Measurements from ENCODE around the gene GALNTL6. TPM values are rescaled to one million over a fixed set of nuclear protein-coding genes. Genes with fewer than 3 reads are reported as not detected.
"Not testable (repeated sequence)": the region's sequence is repeated elsewhere in the genome, so short reads cannot be mapped to it uniquely, and the experiment has no call there.

GALNTL6 gene
- total RNA-seq, 2 donors from 2014 or later = 0.92 to 3.8 TPM

DNA sequence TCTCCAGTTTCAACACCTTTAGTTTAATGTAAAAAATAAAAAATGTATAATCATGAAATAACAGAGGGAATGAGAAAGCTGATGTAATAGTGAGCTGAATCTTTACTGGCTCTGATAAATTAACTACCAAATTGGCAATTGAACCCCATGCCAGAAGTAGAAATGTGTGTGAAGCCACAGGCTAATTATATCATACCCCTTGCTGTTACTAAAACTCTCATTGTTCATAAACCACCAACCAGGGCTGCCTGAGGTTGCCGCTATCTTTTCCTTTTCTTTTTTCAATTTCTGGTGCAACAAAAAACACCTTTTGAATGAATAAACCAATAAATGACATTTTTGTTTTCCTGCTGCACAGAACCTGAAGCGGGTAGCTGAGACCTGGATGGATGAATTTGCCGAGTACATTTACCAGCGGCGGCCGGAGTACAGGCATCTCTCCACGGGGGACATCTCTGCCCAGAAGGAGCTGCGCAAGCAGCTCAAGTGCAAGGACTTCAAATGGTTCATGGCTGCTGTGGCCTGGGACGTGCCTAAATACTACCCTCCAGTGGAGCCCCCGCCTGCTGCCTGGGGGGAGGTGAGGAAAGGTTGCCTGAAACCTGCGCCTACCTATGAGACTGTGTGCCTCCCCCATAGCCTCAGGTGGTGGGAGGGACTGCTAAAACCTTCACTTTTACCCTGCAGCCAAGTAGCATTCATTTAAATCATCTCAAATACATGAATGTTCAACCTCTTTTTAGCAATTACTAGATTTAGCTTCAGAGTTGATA lies 1138.7 kb downstream of the GALNTL6 start:
- H3K36me3 ChIP-seq = no peaks in the 10 kb centered on the region
- peaks cover 0 to 23% of the 10 kb centered on the region in 2 donors for H3K4me1 ChIP-seq (ENCODE audit: control insufficient read depth in 1 of 2, low read depth in 2 of 2)
- no peaks in the 10 kb centered on the region for H3K27me3 ChIP-seq (replicated peaks; ENCODE audit: insufficient read depth)
- no peaks in the 10 kb centered on the region for H3K9me3 ChIP-seq
- H3K27ac ChIP-seq = no peak overlapping the region
- DNase-seq (ENCODE audit: low spot score) = no peak
- H3K4me3 ChIP-seq = no peak overlapping the region
- no peak for ATAC-seq (ENCODE audit: insufficient number of reproducible peaks, low FRiP score, low read depth)
- TF ChIP-seq, protein P1, sequence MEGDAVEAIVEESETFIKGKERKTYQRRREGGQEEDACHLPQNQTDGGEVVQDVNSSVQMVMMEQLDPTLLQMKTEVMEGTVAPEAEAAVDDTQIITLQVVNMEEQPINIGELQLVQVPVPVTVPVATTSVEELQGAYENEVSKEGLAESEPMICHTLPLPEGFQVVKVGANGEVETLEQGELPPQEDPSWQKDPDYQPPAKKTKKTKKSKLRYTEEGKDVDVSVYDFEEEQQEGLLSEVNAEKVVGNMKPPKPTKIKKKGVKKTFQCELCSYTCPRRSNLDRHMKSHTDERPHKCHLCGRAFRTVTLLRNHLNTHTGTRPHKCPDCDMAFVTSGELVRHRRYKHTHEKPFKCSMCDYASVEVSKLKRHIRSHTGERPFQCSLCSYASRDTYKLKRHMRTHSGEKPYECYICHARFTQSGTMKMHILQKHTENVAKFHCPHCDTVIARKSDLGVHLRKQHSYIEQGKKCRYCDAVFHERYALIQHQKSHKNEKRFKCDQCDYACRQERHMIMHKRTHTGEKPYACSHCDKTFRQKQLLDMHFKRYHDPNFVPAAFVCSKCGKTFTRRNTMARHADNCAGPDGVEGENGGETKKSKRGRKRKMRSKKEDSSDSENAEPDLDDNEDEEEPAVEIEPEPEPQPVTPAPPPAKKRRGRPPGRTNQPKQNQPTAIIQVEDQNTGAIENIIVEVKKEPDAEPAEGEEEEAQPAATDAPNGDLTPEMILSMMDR (IDR thresholded peaks at IDR 0.05) = no peak

DNA sequence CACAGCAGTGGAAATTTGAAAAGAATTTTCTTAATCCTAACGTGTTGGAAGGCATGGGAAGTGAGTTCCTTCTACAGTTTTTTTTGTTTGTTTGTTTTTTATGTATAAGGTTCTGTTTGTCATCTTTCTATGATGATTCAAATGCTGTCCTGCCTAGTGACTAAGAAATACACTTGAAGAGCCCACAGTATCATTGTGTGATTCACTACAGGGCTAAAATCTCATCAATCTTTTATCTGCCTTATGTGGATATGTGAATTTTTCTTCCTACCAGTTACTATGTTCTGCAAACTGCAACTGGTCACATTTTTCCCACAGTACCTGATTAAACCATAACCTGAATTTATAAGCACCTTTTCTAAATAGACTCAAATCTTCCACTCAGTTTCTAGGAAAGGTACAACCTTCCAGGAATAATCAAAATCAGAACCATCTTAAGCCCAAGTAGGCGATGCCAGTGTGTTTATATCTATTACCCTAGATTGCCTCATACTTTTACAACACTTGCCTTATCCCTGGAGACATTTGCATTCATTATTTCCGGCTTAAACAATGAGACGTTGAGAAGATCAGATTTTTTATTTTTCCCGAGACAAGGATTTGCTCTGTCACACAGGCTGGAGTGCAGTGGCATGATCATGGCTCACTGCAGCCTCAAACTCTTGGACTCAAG lies 1140.8 kb downstream of the GALNTL6 start:
- TF ChIP-seq, protein P1 (IDR thresholded peaks at IDR 0.05) = no peak
- H3K27ac ChIP-seq = no peak overlapping the region
- peaks cover 0 to 13% of the 10 kb centered on the region in 2 donors for H3K4me1 ChIP-seq (ENCODE audit: control insufficient read depth in 1 of 2, low read depth in 2 of 2)
- no peaks in the 10 kb centered on the region for H3K9me3 ChIP-seq
- DNase-seq (ENCODE audit: low spot score) (no peak), ATAC-seq (ENCODE audit: insufficient number of reproducible peaks, low FRiP score, low read depth) (no peak)
- no peaks in the 10 kb centered on the region for H3K36me3 ChIP-seq
- no peaks in the 10 kb centered on the region for H3K27me3 ChIP-seq (replicated peaks; ENCODE audit: insufficient read depth)
- H3K4me3 ChIP-seq = no peak overlapping the region

DNA sequence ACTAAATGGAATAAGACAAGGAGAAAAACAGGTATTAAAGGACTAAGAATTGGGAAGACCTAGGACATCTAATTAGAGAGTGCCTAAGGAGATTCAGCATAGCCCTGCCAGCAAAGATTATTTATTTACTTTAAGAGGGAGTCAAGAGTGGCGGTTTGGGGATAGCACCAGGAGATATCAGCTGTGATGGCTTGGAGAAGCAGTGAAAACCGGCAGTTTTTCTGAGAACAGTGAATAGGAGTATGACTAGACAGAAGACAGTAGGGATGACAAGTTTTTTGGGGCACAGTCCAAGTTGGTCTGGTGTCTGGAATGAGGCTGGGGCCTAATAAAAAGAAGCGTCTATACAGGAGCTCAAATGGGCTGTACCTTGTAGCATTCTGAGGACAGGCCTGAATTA lies 1143.1 kb downstream of the GALNTL6 start:
- H3K9me3 ChIP-seq; H3K27me3 ChIP-seq (replicated peaks; ENCODE audit: insufficient read depth); H3K27ac ChIP-seq; H3K36me3 ChIP-seq; ATAC-seq (ENCODE audit: insufficient number of reproducible peaks, low FRiP score, low read depth); DNase-seq (ENCODE audit: low spot score); H3K4me1 ChIP-seq (ENCODE audit: control insufficient read depth in 1 of 2, low read depth in 2 of 2); H3K4me3 ChIP-seq: not testable (repeated sequence)

DNA sequence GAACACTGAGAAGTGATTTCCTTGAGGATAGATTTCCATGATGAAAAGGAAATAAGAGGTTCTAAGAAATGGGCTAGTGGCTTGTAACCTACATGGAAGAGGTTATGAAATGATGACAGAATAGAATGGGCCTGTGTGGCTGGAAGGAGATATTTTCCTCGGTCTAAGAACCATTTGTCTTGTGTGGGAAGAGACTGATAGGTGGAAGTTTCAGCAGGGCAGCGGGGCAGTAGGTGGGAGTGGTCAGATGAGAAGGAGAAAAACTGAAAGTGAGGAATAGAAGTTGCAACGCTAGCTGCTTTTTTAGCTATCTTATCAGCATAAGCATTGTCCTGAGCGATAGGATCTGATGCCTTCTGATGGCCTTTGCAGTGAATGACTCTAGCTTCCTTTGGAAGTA lies 1144.0 kb downstream of the GALNTL6 start:
- no peak overlapping the region for H3K4me3 ChIP-seq
- H3K27ac ChIP-seq = no peak overlapping the region
- no peaks in the 10 kb centered on the region for H3K27me3 ChIP-seq (replicated peaks; ENCODE audit: insufficient read depth)
- TF ChIP-seq, protein P1 (IDR thresholded peaks at IDR 0.05) = no peak
- no peaks in the 10 kb centered on the region for H3K9me3 ChIP-seq
- no peaks in the 10 kb centered on the region for H3K36me3 ChIP-seq
- ATAC-seq (ENCODE audit: insufficient number of reproducible peaks, low FRiP score, low read depth) (no peak), DNase-seq (ENCODE audit: low spot score) (no peak)
- peaks cover 0 to 7% of the 10 kb centered on the region in 2 donors for H3K4me1 ChIP-seq (ENCODE audit: control insufficient read depth in 1 of 2, low read depth in 2 of 2)

DNA sequence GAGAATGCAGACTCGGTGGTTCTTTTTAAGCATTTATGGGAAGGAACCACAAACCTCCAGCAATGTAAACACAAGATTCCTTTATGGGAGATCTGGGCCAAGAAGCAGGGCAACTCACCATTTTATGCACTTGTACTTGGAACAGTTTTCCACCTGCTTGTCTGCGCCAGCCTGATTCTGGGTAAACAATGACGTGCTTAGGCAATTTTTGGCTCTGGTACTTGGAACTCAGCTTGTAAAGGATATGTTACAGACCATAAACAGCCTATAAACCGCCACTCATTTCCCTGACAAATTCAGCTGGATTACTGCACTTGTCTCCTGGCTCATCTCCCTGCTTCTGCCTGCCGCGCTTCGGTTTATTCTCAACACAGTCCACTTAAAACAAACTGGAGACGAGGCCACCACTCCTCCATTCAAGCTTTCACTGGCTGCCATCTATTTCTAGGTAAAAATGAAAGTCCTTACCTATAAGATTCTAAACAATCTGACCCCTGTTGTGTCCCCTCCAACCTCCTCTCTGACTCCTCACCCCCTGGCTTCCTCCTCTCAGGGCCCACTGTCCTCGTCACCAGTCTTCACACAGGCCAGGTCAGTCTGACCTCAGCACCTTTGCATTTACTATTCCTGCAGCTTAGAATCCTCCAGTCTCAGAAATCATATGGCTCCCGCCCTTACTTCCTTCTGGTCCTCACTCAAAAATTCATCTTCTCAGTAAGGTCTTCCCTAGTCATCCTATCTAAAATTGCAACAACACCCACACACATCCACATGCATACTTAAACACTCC lies 1149.6 kb downstream of the GALNTL6 start:
- DNase-seq (ENCODE audit: low spot score) (peak; percentile 14), ATAC-seq (ENCODE audit: insufficient number of reproducible peaks, low FRiP score, low read depth) (peak; percentile 93)
- TF ChIP-seq, protein P1 (IDR thresholded peaks at IDR 0.05) = no peak
- Histone ChIP-seq H3K9me3 (no peaks in the 10 kb centered on the region), H3K36me3 (no peaks in the 10 kb centered on the region), H3K4me3 (peak overlapping the region; percentile 54), H3K4me1 (ENCODE audit: control insufficient read depth in 1 of 2, low read depth in 2 of 2) (peaks cover 0 to 37% of the 10 kb centered on the region in 2 donors), H3K27me3 (replicated peaks; ENCODE audit: insufficient read depth) (no peaks in the 10 kb centered on the region), H3K27ac (peak overlapping the region; percentile 71 to 74)

All from thoracic aorta (tissue), 2 donors.